MM.1S (cell line): ENCODE results near the gene ZNF598.

Source experiments
- EZH2 ChIP-seq: fragments of 300-600 bp; sonication (generic); optimal IDR thresholded peaks from 2 replicates; pipeline ENCODE3; 2017; ENCODE audit warnings: low read depth, mild to moderate bottlenecking, antibody characterized with exemption, low read length, mixed read lengths
- EZH2phosphoT487 ChIP-seq: fragments of 300-600 bp; sonication (generic); IDR thresholded peaks from 2 replicates; pipeline ENCODE4 v1.6.1; 2018; ENCODE audit warnings: antibody characterized with exemption, low read length
- TF ChIP-seq, protein P1 (sequence below): fragments of 300-600 bp; sonication (generic); IDR thresholded peaks from 2 replicates; pipeline ENCODE4 v1.5.1; 2016; ENCODE audit warnings: antibody characterized with exemption, low read length, mixed read lengths

DNA sequence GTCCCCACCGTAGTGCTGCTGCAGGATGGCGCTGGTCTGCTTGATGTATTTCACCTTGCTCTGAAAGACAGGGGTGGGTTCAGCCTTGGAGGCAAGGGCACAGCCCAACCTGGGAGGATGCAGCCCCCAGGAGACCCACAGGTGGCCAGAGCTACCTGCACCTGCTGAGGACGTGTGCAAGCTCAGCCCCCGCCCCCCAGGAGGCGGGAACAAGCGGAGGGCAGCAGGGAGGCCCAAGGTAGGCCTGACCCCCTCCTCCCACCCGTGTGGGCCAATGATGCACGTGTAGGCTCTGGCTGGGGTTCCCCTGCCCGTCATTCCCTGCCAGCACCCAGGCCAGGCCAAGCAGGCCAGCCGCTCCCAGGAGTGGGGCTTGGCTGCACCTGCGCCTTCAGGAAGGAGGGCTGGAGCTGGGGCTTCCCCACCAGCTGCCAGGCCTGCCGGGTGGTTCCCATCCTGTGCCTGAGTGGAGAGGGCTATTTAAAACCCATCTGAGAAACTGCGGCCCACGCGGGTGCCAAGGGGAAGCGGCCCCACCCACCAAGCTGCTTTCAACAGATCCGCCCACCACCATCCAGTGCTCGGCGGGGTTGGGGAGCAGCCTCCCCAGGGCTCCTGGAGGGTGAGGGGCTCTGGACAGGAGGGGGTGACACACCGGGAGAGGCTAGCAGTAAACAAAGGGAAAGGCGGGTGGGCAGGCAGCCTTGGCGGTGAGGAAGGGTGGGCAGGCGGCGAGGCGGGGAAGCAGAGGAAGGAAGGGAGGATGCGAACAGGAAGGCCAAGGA lies 34.2 kb upstream of the ZNF598 start:
- no peak for TF ChIP-seq EZH2phosphoT487
- TF ChIP-seq, protein P1, sequence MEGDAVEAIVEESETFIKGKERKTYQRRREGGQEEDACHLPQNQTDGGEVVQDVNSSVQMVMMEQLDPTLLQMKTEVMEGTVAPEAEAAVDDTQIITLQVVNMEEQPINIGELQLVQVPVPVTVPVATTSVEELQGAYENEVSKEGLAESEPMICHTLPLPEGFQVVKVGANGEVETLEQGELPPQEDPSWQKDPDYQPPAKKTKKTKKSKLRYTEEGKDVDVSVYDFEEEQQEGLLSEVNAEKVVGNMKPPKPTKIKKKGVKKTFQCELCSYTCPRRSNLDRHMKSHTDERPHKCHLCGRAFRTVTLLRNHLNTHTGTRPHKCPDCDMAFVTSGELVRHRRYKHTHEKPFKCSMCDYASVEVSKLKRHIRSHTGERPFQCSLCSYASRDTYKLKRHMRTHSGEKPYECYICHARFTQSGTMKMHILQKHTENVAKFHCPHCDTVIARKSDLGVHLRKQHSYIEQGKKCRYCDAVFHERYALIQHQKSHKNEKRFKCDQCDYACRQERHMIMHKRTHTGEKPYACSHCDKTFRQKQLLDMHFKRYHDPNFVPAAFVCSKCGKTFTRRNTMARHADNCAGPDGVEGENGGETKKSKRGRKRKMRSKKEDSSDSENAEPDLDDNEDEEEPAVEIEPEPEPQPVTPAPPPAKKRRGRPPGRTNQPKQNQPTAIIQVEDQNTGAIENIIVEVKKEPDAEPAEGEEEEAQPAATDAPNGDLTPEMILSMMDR, result no peak
- TF ChIP-seq EZH2, result no peak
